HG03097 (cell line): ENCODE results near the gene HSPG2.
"Not testable (repeated sequence)": the region's sequence is repeated elsewhere in the genome, so short reads cannot be mapped to it uniquely, and the experiment has no call there.

Experiments
- ATAC-seq: cut with Tn5 transposase; IDR thresholded peaks from one replicate; pipeline ENCODE4 v1.9.1; 2021; ENCODE audit not compliant: unreplicated experiment, low FRiP score

The HSPG2 gene

GRCh38 chr1:21935393-21935804 is 1.7 kb downstream of the HSPG2 start:
- ATAC-seq, result no peak

- no peak for ATAC-seq
Measured at GRCh38 chr1:21933397-21934248, 3.5 kb downstream of the HSPG2 start.

- ATAC-seq, result no peak
Measured at GRCh38 chr1:21932127-21932526, 5.0 kb downstream of the HSPG2 start.

DNA sequence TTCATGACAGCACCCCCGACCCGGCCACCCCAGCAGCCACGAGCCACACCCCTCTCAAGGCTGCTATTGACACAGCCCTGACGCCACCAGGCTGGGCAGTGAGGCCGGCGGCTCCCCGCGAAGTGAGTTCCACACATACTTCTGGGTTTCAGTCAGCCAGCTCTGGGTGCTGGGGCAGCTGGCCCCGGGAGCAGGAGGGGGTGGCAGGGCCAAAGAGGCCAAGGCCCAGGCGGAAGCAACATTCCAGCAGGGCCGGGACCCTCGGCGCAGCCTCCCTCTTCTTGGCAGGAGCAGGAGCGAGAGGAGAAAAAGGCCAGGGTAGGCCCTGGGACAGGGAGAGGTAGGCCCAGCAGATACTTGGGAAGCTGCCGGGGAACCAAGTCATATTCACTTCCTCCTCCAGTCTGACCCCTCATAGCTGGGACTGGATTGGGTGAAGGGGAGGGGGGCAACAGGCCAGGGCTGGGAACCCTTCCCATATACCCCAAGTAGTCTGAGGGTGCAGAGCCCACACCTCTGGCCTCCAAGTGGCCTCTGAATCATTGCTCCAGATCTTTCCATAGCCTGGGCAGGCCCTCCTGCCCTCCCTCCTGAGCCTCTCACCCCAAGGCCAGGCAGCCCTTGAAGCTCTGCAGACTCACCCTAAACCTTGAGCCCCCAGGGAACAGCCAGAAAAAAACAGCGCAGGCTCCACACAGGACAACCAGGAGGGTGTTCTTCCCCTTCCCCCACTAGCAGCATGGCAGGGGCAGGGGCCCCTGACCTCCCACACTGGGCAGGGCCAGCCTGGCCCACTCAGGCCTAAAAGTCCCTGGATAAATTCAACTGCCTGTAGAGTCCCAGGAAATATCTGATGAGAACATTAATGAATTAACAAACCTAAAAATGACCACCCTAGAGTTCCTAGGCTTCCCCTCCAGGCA is 5.7 kb downstream of the HSPG2 start:
- no peak for ATAC-seq

DNA sequence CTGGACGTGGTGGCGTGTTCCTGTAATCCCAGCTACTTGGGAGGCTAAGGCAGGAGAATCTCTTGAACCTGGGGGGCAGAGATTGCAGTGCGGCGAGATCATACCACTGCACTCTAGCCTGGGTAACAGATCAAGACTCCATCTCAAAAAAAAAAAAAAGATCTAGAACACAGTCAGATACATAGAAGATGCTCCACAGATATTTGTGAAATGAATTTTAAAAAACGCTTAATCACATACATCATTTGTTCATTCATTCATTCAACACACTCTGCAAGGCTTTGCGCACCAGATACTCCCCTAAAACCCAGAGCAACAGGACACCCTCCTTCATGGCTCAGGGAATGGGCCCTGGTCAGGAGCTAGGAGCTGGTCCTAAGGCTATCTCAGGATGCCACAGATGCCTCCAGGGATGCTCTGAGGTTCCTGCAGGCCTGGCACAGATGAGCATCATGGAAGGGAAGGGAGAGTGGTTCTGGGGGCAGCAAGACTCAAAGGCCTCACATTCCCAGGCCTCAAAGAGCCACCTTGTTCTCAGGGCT is 6.4 kb downstream of the HSPG2 start:
- ATAC-seq, result no peak

GRCh38 chr1:21930080-21930571 is 7.0 kb downstream of the HSPG2 start:
- no peak for ATAC-seq

- no peak for ATAC-seq
Measured at GRCh38 chr1:21927533-21928237, 9.4 kb downstream of the HSPG2 start.

- ATAC-seq, result no peak
Measured at GRCh38 chr1:21926814-21927532, 10.1 kb downstream of the HSPG2 start.

- ATAC-seq, result no peak
Measured at GRCh38 chr1:21926065-21926464, 11.0 kb downstream of the HSPG2 start.

- no peak for ATAC-seq
Measured at GRCh38 chr1:21925334-21925940, 11.7 kb downstream of the HSPG2 start.

DNA sequence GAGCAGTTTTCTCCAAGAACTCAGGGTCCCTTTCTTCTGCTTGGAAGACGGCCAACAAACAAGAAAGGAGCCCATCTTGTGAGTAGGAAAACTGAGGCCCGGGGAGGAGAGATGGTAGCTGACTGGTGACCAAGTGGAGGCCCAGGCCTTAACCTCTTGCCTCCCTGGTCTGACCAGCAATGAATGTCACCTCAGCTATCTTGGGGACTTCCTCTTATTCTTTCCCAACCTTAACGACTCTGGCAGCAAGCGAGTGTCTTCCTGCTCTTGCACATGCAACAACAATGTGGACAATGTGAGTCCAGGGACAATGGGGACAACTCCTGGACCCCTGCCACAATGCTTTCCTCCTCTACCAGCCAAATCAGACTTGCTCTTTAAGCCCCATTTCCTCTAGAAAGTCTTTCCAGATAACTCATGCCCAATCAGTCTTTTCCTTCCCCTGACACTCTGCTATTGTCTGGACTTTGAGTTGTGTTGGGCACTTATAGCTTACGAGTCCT is 12.6 kb downstream of the HSPG2 start:
- no peak for ATAC-seq

GRCh38 chr1:21922090-21923013 is 14.8 kb downstream of the HSPG2 start:
- no peak for ATAC-seq

DNA sequence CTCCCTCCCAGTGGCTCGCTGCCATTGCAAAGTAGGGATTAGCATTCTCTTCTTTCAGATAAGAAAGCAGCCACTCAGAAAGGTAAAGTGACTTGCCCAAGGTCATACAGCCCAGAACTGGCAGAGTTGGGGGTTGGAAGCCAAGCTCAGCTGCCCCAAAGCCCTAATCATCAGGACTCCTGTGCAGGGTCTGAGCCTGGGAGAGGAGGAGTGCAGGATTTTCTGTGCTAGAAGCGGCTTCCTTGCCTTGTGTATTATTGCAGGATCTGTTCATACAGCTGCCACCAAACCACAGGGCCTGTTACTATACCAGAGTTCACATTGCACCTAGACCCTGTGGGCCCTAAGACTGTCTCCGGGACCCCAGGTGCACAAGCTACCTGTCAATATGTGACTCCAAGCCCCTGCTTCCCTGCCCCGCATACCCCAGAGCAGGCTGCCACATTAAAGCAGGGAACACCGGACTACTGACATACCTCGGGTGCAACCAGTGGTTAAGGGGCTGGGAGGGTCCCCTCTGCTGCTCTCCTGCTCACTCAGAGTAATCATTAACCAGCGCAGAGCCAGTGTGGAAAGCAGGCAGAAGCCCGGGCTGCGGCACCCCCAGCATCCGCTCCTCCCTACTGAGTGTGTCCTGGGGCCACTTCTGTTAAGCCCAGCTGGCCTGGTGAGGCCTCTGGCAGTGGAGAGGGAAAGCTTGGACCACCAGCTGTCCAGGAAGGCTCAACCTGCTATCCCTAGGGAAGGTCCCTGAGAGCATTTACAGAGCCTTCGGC is 15.8 kb downstream of the HSPG2 start:
- no peak for ATAC-seq

DNA sequence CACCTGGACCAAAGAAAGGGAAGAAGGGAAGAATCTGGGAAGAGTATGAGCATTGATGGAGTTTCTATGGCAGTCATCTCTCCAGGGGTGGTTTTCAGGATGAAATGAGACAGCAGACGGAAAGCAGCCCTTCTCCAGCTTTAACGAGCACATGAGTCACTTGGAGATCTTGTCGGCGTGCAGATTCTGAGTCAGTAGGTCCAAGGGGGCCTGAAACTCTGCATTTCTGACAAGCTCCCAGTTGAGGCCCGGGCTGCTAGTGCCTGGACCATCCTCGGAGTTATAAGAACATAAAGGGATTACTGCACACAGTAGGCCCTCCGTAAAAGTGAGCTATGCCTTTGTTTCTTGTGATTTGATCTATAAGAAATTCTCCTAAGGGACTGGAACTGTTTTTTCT is 17.6 kb downstream of the HSPG2 start:
- no peak for ATAC-seq

- ATAC-seq, result not testable (repeated sequence)
Measured at GRCh38 chr1:21917239-21917631, 19.9 kb downstream of the HSPG2 start.

DNA sequence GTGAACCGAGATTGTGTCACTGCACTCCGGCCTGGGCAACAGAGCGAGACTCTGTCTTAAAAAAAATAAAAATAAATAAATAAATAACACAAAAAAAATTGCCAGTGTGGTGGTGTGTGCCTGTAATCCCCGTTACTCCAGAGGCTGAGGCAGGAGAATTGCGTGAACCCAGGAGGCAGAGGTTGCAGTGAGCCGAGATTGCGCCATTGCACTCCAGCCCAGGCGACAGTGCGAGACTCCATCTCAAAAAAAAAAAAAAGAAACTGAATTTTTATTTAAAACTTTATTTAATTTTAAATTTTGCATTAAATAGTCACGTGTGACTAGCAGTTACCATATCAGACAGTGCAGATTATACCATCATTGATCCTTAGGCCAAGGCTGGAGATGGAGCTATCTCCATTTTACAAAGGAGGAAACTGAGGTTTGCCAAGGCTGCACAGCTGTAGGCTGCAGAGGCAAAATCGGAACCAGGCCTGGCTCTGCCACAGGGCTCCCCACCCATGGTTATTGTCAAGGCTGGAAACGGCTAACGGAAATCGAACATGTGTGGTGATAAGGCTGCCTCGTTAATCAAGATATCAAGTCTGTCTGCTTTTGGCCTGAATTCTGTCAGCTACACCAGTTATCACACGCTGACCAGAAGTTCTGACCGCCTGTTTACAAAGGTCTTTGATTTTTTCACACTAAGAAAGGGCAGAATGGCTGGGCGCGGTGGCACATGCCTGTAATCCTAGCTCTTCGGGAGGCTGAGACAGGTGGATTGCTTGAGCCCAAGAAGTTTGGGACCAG is 20.5 kb downstream of the HSPG2 start:
- ATAC-seq, result no peak
